Measurements from ENCODE around the gene PDE4D. TPM values are rescaled to one million over a fixed set of nuclear protein-coding genes. Genes with fewer than 3 reads are reported as not detected.

PDE4D gene
- total RNA-seq, 1 experiment from 2014 or later = 2.1 TPM

GRCh38 chr5:59873113-59873512 is 20.4 kb downstream of the PDE4D start:
- H4K5ac ChIP-seq (ENCODE audit: insufficient read length, low read depth, low read length) = no peak overlapping the region
- DNase-seq = no peak
- no peak overlapping the region for H3K18ac ChIP-seq (ENCODE audit: insufficient read length, low read depth, low read length)
- H3K9ac ChIP-seq (ENCODE audit: extremely low read depth, insufficient read length, low read length) = no peak overlapping the region
- no peaks in the 10 kb centered on the region for H3K9me3 ChIP-seq (ENCODE audit: control insufficient read depth, low read depth, low read length)
- Mint-ChIP-seq H3K4me1 (peaks cover 13 to 15% of the 10 kb centered on the region in 2 experiments), H3K27me3 (ENCODE audit: low read depth) (no peaks in the 10 kb centered on the region; the same call in 1 of the 2 replicates), H3K9me3 (no peaks in the 10 kb centered on the region), H3K4me3 (no peak overlapping the region), H3K36me3 (ENCODE audit: insufficient read depth in 1 of 3, low read depth in 3 of 3) (no peaks in the 10 kb centered on the region), H3K27ac (no peak overlapping the region)
- H3K27ac ChIP-seq (ENCODE audit: insufficient read length, low read depth, low read length) = no peak overlapping the region
- H4K8ac ChIP-seq (replicated peaks; ENCODE audit: insufficient read length, low read depth, low read length) = no peak overlapping the region
- no peak overlapping the region for H3K4me2 ChIP-seq (ENCODE audit: insufficient read depth, insufficient read length, low read length)
- H2AK5ac ChIP-seq (ENCODE audit: insufficient read length, low read length) = no peak overlapping the region
- no peaks in the 10 kb centered on the region for H4K20me1 ChIP-seq (ENCODE audit: control insufficient read depth, insufficient read depth, insufficient read length)
- H3K23me2 ChIP-seq (ENCODE audit: insufficient read length, low read depth, low read length, poor library complexity, severe bottlenecking) = no peaks in the 10 kb centered on the region
- WGBS (ENCODE audit: extremely low coverage, insufficient read length, low lambda C conversion rate) = no CpG with 5 or more reads among the region's 2 CpGs
- no peaks in the 10 kb centered on the region for H3K79me1 ChIP-seq (ENCODE audit: insufficient read depth, low read depth, low read length, poor library complexity, severe bottlenecking)
- H3K79me2 ChIP-seq (ENCODE audit: insufficient read depth, low read length) = no peaks in the 10 kb centered on the region
- no peak for TF ChIP-seq CTCF (conservative IDR thresholded peaks at IDR 0.05)
- no peak overlapping the region for H3K23ac ChIP-seq (ENCODE audit: insufficient read length, low read depth, low read length)
- no peak overlapping the region for H4K91ac ChIP-seq (ENCODE audit: insufficient read length, low read depth, low read length)
- no peak overlapping the region for H2BK5ac ChIP-seq (ENCODE audit: insufficient read length, low read length)
- no peak overlapping the region for H2BK15ac ChIP-seq (ENCODE audit: low read depth, low read length)
- no peak overlapping the region for H3K56ac ChIP-seq (ENCODE audit: insufficient read length, low read depth, low read length)
- H2BK120ac ChIP-seq (ENCODE audit: low read depth, low read length, poor library complexity, severe bottlenecking) = no peak overlapping the region
- H2BK20ac ChIP-seq (ENCODE audit: low read depth, low read length, poor library complexity, severe bottlenecking) = no peak overlapping the region
- no peak overlapping the region for H3K4ac ChIP-seq (ENCODE audit: low read depth, low read length)
- peaks cover 7% of the 10 kb centered on the region for H3K4me1 ChIP-seq (ENCODE audit: insufficient read depth, low read length)
- H3T11ph ChIP-seq (ENCODE audit: low read length) = no peak overlapping the region
- H3K27me3 ChIP-seq (ENCODE audit: insufficient read depth, low read length) = no peaks in the 10 kb centered on the region
- no peak overlapping the region for H3K14ac ChIP-seq (ENCODE audit: insufficient read depth, low read length)
- no peak overlapping the region for H2BK12ac ChIP-seq (ENCODE audit: insufficient read length, low read depth, low read length)
- no peak overlapping the region for H2AFZ ChIP-seq (ENCODE audit: low read length)
